Esophagus (tissue), 2 donors: ENCODE measurements around the gene CYB5R3. TPM values are rescaled to one million over a fixed set of nuclear protein-coding genes. Genes with fewer than 3 reads are reported as not detected.

Experiments used
- H3K27ac ChIP-seq, 2 donors: one replicate each; pipeline ENCODE4 v1.5.1; 2013; ENCODE audit warnings: low read depth in 2 of 2, mild to moderate bottlenecking in 2 of 2, inconsistent platforms in 1 of 2, low read length in 1 of 2, moderate library complexity in 1 of 2
- H3K27me3 ChIP-seq, 2 donors: one replicate each; pipeline ENCODE4 v1.6.1; 2013; ENCODE audit warnings: low read length in 2 of 2, control low read depth in 1 of 2, mild to moderate bottlenecking in 1 of 2; ENCODE audit not compliant: insufficient read depth in 2 of 2, control insufficient read depth in 1 of 2
- H3K36me3 ChIP-seq, 2 donors: one replicate each; pipeline ENCODE4 v1.6.1; 2013; ENCODE audit warnings: low read length in 1 of 2; ENCODE audit not compliant: control insufficient read depth in 2 of 2, insufficient read depth in 2 of 2
- H3K4me1 ChIP-seq, 2 donors: one replicate each; pipeline ENCODE4 v1.6.1; 2013; ENCODE audit warnings: low read length in 1 of 2; ENCODE audit not compliant: control insufficient read depth in 2 of 2, insufficient read depth in 2 of 2
- H3K4me3 ChIP-seq, 2 donors: one replicate each; pipeline ENCODE4 v1.5.1; 2013; ENCODE audit warnings: low read length in 2 of 2, mild to moderate bottlenecking in 2 of 2, low read depth in 1 of 2, moderate library complexity in 1 of 2
- H3K9me3 ChIP-seq, 2 donors: one replicate each; pipeline ENCODE4 v1.6.1; 2013; ENCODE audit warnings: mild to moderate bottlenecking in 2 of 2, low read depth in 1 of 2, low read length in 1 of 2, moderate library complexity in 1 of 2; ENCODE audit not compliant: control insufficient read depth in 2 of 2, insufficient read depth in 1 of 2
- WGBS, 2 donors: extraction: QIAGEN DNeasy Blood & Tissue Kit; methylation state at CpG; one replicate each; pipeline ENCODE4 v1.1.7; 2013; 5-methylcytosine and 5-hydroxymethylcytosine counted together
- polyA plus RNA-seq, 2 donors: library from polyadenylated mRNA; stranded (reverse); fragments of 200-250 nt; gene quantifications; one replicate each; pipeline ENCODE4 v1.2.3, GENCODE V29; 2013
- donor health status: healthy with polysubstance abuse.
- donor health status: Bipolar disorder and iron deficiency.

CYB5R3 gene
- polyA plus RNA-seq, 2 donors = 52.7 to 112 TPM

DNA sequence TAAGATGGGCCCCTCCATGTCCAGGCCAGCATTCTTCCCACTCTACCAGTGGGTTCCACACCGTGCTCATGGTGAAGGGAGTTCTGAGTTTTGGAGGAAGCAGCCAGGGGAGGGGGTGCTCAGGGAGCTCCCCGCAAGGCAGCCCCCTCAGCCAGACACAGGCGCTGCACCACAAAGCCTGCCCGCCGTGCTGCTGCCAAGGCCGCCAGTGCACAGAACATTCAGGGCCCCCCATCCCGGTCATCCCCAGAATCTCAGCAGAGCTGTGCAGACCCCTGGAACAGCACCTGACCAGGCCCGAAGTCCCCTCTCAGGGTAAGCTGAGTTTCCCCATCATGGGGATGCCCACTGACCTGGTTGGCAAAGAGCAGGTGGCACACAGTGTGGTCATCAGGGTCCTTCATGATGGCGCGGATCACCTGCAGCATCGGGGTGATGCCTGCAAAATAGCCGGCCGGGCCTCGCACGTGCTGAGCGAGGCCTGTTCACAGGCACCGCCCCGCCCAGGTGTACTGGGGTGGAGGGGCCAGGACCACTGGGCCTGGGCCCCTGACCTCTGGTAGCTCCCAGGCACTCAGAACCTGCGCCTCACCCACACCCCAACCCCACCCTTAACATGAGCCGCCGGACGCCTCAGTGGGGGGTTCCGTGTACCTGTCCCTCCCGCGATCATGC, 22.1 kb downstream of the CYB5R3 start:
- Histone ChIP-seq H3K36me3 (peaks cover 16 to 75% of the 10 kb centered on the region in 2 donors), H3K4me1 (peaks cover 3 to 5% of the 10 kb centered on the region in 2 donors), H3K27ac (no peak overlapping the region), H3K4me3 (no peak overlapping the region), H3K27me3 (no peaks in the 10 kb centered on the region), H3K9me3 (no peaks in the 10 kb centered on the region)
- WGBS, 2 donors = 95 to 96% methylated on average over 25 of the region's 25 CpGs

DNA sequence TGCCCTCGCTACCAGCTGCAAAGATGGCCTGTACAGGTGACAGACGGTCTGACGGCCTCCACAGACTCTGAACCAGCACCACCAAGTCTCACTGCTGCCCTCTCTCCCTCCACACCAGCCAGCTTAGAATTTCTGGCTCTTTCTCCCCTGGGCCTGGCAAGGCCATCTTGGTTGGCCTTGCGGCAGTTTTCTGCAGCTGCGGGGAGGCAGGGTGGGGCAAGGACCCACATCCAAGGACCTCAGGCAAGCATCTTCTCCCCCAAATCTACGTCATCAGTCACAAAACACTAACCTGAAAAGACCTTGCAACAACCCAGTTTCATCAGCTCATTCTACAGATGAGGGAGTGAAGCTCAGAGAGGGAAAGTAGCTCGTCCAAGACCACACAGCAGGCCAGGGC, 22.8 kb downstream of the CYB5R3 start:
- Histone ChIP-seq H3K27ac (no peak overlapping the region), H3K4me3 (no peak overlapping the region), H3K27me3 (no peaks in the 10 kb centered on the region), H3K4me1 (peaks cover 3 to 8% of the 10 kb centered on the region in 2 donors), H3K9me3 (no peaks in the 10 kb centered on the region), H3K36me3 (peaks cover 14 to 68% of the 10 kb centered on the region in 2 donors)
- 94 to 96% methylated on average over 7 of the region's 7 CpGs for WGBS, 2 donors

DNA sequence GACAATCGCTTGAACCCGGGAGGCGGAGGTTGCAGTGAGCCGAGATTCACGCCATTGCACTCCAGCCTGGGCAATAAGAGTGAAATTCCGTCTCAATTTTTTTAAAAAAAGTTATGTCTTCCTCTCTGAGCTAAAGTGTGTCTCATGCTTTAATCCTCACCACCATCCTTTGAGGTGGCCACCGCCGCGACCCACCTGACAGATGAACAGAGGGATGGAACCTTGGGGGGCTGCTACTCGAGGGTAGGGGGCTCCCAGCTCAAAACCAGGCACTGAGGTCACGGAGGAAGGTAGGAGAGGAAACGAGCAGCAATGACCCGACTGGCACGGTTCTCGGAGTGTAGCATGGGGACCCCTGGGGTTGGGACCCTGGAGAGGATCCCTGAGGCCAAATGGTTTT, 23.8 kb downstream of the CYB5R3 start:
- 86 to 89% methylated on average over 15 of the region's 15 CpGs for WGBS, 2 donors
- peaks cover 7 to 59% of the 10 kb centered on the region in 2 donors for H3K36me3 ChIP-seq
- H3K4me3 ChIP-seq = no peak overlapping the region
- H3K4me1 ChIP-seq = peaks cover 3 to 12% of the 10 kb centered on the region in 2 donors
- H3K9me3 ChIP-seq = no peaks in the 10 kb centered on the region
- H3K27me3 ChIP-seq = no peaks in the 10 kb centered on the region
- no peak overlapping the region for H3K27ac ChIP-seq

DNA sequence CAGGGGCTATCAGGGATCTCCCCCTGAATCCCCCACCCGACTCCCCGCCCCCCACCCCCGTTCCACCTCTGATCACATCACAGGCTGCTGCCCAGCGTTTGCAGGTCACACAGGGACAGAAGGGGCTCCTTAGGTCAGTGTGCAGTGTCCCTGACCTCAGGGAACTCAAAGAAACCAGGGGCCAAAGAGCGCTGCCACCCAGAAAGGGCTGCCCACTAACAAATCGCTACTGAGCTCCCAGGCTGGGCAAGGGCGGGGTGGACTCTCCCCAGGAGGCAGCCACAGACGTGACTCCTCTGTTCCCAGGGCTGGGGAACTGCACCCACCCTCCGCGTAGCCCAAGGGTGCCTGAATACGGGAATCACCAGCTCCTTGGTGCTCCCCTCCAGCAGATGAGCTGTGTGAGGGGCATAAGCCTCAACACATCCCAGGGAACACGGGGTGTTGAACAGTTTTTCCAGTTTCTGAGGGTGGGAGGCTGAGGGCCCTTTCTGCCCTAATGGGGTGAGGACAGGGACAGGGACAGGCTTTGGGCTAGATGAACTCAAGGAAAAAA, 24.6 kb downstream of the CYB5R3 start:
- Histone ChIP-seq H3K4me3 (no peak overlapping the region), H3K27me3 (no peaks in the 10 kb centered on the region), H3K27ac (peak overlapping the region in 1 of 2 donors; percentile 26), H3K9me3 (no peaks in the 10 kb centered on the region), H3K36me3 (peaks cover 7 to 55% of the 10 kb centered on the region in 2 donors), H3K4me1 (peaks cover 3 to 14% of the 10 kb centered on the region in 2 donors)
- 74 to 76% methylated on average over 12 of the region's 12 CpGs for WGBS, 2 donors

DNA sequence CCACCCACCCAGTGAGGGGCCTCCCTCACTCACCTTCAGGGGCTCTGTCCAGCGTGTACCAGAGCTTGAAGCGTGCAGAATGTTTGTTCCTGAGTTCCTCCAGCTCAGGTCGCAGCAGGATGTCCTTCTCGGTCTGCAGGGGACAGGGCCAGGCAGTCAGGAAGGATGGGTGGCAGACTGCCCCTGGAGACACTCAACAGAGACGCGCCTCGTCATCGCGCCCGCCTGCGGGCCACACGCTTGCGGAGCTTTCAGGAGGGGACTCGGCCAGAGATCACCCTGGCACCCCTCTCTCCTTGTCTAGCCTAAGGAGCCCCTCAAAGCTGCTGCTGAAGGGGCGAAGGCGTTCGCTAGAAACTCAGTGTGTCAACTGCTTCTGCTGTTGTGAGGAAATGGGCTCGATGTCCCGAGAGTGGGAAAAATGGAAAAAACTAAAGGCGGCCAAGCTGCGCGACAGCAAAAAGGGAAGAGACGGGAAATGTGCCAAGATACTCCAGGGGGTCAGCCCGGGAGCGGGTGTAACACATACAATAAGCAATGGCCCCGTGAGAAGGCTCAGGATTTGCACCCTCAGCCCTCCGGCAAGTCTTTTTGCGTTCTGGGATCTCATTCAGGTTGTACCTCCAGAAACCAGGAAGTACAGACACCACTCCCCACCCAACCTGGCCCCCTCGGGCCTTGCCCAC, 25.3 kb downstream of the CYB5R3 start:
- Histone ChIP-seq H3K27me3 (no peaks in the 10 kb centered on the region), H3K4me1 (peaks cover 3 to 14% of the 10 kb centered on the region in 2 donors), H3K9me3 (no peaks in the 10 kb centered on the region), H3K4me3 (no peak overlapping the region), H3K27ac (peak overlapping the region in 1 of 2 donors; percentile 14), H3K36me3 (peaks cover 7 to 58% of the 10 kb centered on the region in 2 donors)
- WGBS, 2 donors = 70 to 75% methylated on average over 29 of the region's 29 CpGs

GRCh38 chr22:42623301-42623751, 25.9 kb downstream of the CYB5R3 start:
- H3K27ac ChIP-seq = peak overlapping the region in 1 of 2 donors; percentile 14
- peaks cover 3 to 14% of the 10 kb centered on the region in 2 donors for H3K4me1 ChIP-seq
- peaks cover 7 to 52% of the 10 kb centered on the region in 2 donors for H3K36me3 ChIP-seq
- no peaks in the 10 kb centered on the region for H3K9me3 ChIP-seq
- H3K27me3 ChIP-seq = no peaks in the 10 kb centered on the region
- H3K4me3 ChIP-seq = no peak overlapping the region
- 64 to 76% methylated on average over 18 of the region's 18 CpGs for WGBS, 2 donors

GRCh38 chr22:42622061-42622710, 27.0 kb downstream of the CYB5R3 start:
- H3K27ac ChIP-seq = peak overlapping the region; percentile 9 to 38
- H3K4me1 ChIP-seq = peaks cover 3 to 16% of the 10 kb centered on the region in 2 donors
- peaks cover 7 to 41% of the 10 kb centered on the region in 2 donors for H3K36me3 ChIP-seq
- 88 to 89% methylated on average over 20 of the region's 20 CpGs for WGBS, 2 donors
- no peaks in the 10 kb centered on the region for H3K27me3 ChIP-seq
- H3K4me3 ChIP-seq = no peak overlapping the region
- H3K9me3 ChIP-seq = no peaks in the 10 kb centered on the region

GRCh38 chr22:42621505-42622002, 27.6 kb downstream of the CYB5R3 start:
- 37 to 47% methylated on average over 11 of the region's 11 CpGs for WGBS, 2 donors
- H3K27me3 ChIP-seq = no peaks in the 10 kb centered on the region
- H3K4me1 ChIP-seq = peaks cover 3 to 17% of the 10 kb centered on the region in 2 donors
- H3K36me3 ChIP-seq = peaks cover 7 to 35% of the 10 kb centered on the region in 2 donors
- peak overlapping the region; percentile 26 to 65 for H3K27ac ChIP-seq
- H3K4me3 ChIP-seq = no peak overlapping the region
- H3K9me3 ChIP-seq = no peaks in the 10 kb centered on the region

GRCh38 chr22:42620084-42620483, 29.1 kb downstream of the CYB5R3 start:
- Histone ChIP-seq H3K9me3 (no peaks in the 10 kb centered on the region), H3K27me3 (no peaks in the 10 kb centered on the region), H3K4me3 (no peak overlapping the region), H3K27ac (peak overlapping the region; percentile 65 to 67), H3K4me1 (peaks cover 3 to 17% of the 10 kb centered on the region in 2 donors), H3K36me3 (peaks cover 7 to 27% of the 10 kb centered on the region in 2 donors)
- 90 to 94% methylated on average over 4 of the region's 4 CpGs for WGBS, 2 donors
